Right lobe of liver (tissue), 6 donors: ENCODE measurements around the gene IGF2BP2. TPM values are rescaled to one million over a fixed set of nuclear protein-coding genes. Genes with fewer than 3 reads are reported as not detected.

Source experiments
- ATAC-seq, 4 donors: fragments of 200-7000 bp; cut with Tn5 transposase; one replicate each; pipeline ENCODE4 v1.9.1; 2020; ENCODE audit warnings: mild to moderate bottlenecking in 4 of 4, moderate library complexity in 4 of 4
- DNase-seq, 3 donors: peaks; one replicate each; pipeline ENCODE4 v3.0.0-alpha.2; 2020
- H3K27ac ChIP-seq, 3 donors: fragments of 200-600 bp; one replicate each; pipeline ENCODE4 v1.8.0; 2022
- H3K27me3 ChIP-seq, 2 donors: fragments of 200-600 bp; one replicate each; pipeline ENCODE4 v1.8.0; 2022
- H3K36me3 ChIP-seq, 4 donors: fragments of 200-600 bp; sonication (generic) in 1 of 4; one replicate each; pipeline versions ENCODE4 v1.5.1 to v1.8.0; 2017 to 2022; ENCODE audit warnings: control low read depth in 1 of 4
- H3K4me1 ChIP-seq, 4 donors: fragments of 200-600 bp; sonication (generic) in 1 of 4; one replicate each; pipeline versions ENCODE4 v1.5.1 to v1.8.0; 2017 to 2022; ENCODE audit warnings: control low read depth in 1 of 4
- H3K4me3 ChIP-seq, 3 donors: fragments of 200-600 bp; one replicate each; pipeline ENCODE4 v1.8.0; 2022
- H3K9me3 ChIP-seq, 4 donors: fragments of 200-600 bp; sonication (generic) in 1 of 4; one replicate each; pipeline versions ENCODE4 v1.5.1 to v1.8.0; 2017 to 2022; ENCODE audit warnings: control low read depth in 1 of 4
- POLR2A ChIP-seq: fragments of 450-650 bp; IDR thresholded peaks from one replicate; pipeline ENCODE4 v1.6.1; 2017; ENCODE audit warnings: antibody characterized with exemption, mild to moderate bottlenecking
- WGBS: methylation state at CpG from one replicate; pipeline ENCODE4 v1.1.6; 2018; ENCODE audit warnings: low coverage, low lambda C conversion rate; ENCODE audit not compliant: insufficient coverage; ENCODE audit errors: missing lambda C conversion rate; 5-methylcytosine and 5-hydroxymethylcytosine counted together
- intact Hi-C, 2 donors: fragments of 100-400 bp; cut with DNase I; formaldehyde crosslinking; loops; one replicate each; pipeline versions ENCODE4 v1.11.2 to v1.14.1; 2022
- total RNA-seq, 6 experiments: library from RNA; depleted of rRNA in 2 of 6; stranded (reverse); fragments of >200 nt in 2 of 6; fragmentation: NEBNext Ultra II Directional in 3 of 6; extraction: Animal tissue kit (Norgen Biotek cat#: 25700) in 3 of 6; gene quantifications; one replicate each; pipeline versions ENCODE4 v1.1.0 to v1.2.4, GENCODE V29; 2016 to 2023
- TF ChIP-seq, protein P1 (sequence below), 4 donors: fragments of 200-600 bp in 3 of 4; fragments of 450-650 bp in 1 of 4; IDR thresholded peaks; one replicate each; pipeline versions ENCODE4 v1.5.1 to v1.8.0; 2016 to 2022; ENCODE audit warnings: antibody characterized with exemption in 4 of 4, mild to moderate bottlenecking in 2 of 4
- donor health status: DM: no; HTN: yes; CAD: no.
- donor health status: DM: no; HTN: no; CAD: no.
- donor health status: DM: no; HTN: no; CAD: no.
- donor health status: DM: no; HTN: yes; CAD: no.
- donor health status: DM: no; HTN: yes; CAD: no.

Gene IGF2BP2
- total RNA-seq, 6 experiments from 2014 or later = 0.99 to 3.0 (median 1.8) TPM

DNA sequence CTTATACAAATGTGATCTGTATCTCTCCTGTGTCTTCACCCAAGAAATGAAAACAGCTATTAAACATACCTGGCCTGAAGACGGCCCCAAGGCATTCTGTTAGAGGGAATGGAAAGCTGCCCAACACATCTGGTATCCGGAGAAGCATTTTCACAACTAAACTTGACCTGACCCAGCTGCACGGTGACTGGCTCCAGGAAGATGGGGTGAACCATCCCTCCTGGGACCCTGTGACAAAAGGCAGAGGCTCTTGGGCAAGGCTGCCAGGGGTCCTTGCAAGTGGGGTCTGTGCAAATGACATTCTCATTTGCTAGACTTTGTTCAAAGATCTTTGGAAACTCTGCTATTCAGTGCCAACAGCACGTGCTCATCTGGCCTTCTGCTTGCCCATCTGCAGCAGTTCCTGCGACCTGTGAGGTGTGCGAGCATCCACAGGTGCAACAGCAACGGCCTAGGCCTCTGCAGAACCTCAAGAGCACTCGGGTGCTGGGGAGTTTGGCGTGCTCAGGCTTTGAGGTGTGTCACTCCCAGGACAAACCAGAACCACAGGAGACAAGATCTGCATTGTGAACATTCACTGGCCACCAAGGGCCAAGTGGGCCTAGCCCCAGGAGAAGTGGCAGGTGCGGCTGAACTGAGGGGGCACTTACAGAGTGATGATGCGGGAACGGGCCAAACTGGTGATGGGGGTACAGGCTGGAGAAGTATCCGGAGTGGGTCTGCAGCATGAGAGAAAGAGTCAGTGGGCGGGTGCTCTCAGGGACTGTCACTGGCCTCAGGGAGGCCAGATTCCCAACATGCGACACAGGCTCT, 166.9 kb downstream of the IGF2BP2 start:
- no peak for DNase-seq
- 85% methylated on average over 8 of the region's 15 CpGs for WGBS
- ATAC-seq = no peak
- H3K36me3 ChIP-seq = no peaks in the 10 kb centered on the region
- H3K27ac ChIP-seq = no peak overlapping the region
- no peak for TF ChIP-seq POLR2A
- TF ChIP-seq, protein P1, sequence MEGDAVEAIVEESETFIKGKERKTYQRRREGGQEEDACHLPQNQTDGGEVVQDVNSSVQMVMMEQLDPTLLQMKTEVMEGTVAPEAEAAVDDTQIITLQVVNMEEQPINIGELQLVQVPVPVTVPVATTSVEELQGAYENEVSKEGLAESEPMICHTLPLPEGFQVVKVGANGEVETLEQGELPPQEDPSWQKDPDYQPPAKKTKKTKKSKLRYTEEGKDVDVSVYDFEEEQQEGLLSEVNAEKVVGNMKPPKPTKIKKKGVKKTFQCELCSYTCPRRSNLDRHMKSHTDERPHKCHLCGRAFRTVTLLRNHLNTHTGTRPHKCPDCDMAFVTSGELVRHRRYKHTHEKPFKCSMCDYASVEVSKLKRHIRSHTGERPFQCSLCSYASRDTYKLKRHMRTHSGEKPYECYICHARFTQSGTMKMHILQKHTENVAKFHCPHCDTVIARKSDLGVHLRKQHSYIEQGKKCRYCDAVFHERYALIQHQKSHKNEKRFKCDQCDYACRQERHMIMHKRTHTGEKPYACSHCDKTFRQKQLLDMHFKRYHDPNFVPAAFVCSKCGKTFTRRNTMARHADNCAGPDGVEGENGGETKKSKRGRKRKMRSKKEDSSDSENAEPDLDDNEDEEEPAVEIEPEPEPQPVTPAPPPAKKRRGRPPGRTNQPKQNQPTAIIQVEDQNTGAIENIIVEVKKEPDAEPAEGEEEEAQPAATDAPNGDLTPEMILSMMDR (IDR thresholded peaks at IDR 0.05) = no peak
- intact Hi-C loops = no loop called here
- H3K27me3 ChIP-seq = no peaks in the 10 kb centered on the region
- H3K4me3 ChIP-seq = no peak overlapping the region
- no peaks in the 10 kb centered on the region for H3K9me3 ChIP-seq
- H3K4me1 ChIP-seq = peaks cover 0 to 4% (median 2%) of the 10 kb centered on the region in 4 donors

DNA sequence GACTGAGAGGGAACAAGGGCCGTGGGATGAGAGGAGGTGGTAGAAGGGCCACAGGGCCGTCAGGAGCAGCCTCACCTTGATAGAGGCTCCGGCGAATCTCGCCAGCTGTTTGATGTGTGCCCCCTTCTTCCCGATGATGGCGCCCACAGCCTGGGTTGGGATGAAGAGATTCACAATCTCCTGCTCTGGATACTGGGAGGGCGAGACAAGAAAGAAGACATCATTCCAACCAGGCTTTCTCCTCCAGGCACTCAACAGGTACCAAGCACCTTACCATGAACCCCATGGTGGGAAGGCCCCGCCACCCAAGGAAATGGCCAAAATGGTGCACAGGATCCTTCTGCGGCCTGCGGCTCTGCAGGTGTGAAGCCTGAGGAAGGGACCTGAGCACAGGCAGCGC, 167.6 kb downstream of the IGF2BP2 start:
- DNase-seq = no peak
- 82% methylated on average over 4 of the region's 12 CpGs for WGBS
- H3K27ac ChIP-seq = no peak overlapping the region
- intact Hi-C loops = no loop called here
- no peak for ATAC-seq
- H3K4me1 ChIP-seq = peaks cover 0 to 4% (median 2%) of the 10 kb centered on the region in 4 donors
- H3K36me3 ChIP-seq = no peaks in the 10 kb centered on the region
- TF ChIP-seq, protein P1 (IDR thresholded peaks at IDR 0.05) = no peak
- no peak for TF ChIP-seq POLR2A
- no peak overlapping the region for H3K4me3 ChIP-seq
- H3K9me3 ChIP-seq = no peaks in the 10 kb centered on the region
- no peaks in the 10 kb centered on the region for H3K27me3 ChIP-seq

DNA sequence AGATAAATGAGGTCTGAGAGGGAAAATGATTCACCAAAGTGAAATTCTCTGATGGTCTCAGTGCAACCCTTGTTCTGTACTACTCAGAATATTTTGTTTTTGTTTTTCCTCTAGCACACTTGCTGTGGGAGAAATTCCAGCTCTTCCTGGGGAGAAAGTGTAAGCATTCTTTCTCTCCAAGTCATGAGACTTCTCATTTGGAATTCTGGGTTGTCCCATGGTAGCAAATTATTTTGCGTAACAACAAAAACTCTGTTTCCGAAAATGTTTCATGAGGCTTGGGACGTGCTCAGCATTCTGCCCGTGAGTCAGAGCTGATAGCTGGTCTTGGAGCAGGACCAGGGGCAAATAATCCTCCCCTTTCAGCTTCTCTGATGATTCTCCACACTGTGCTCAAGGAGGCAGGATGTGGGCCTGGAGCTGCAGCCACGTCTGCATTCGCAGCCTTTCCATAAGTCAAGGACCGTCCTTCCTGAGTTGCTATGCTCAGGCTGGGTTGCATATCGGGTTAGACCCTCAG, 168.5 kb downstream of the IGF2BP2 start:
- ATAC-seq (peak in 2 of 4 donors; percentile 26 to 27), DNase-seq (no peak)
- TF ChIP-seq, protein P1 (IDR thresholded peaks at IDR 0.05) = no peak
- no peak for TF ChIP-seq POLR2A
- no peak overlapping the region for H3K27ac ChIP-seq
- intact Hi-C loops = no loop called here
- WGBS = 88% methylated on average over 5 of the region's 8 CpGs
- H3K4me3 ChIP-seq = no peak overlapping the region
- H3K36me3 ChIP-seq = no peaks in the 10 kb centered on the region
- H3K9me3 ChIP-seq = no peaks in the 10 kb centered on the region
- H3K4me1 ChIP-seq = peaks cover 0 to 4% (median 2%) of the 10 kb centered on the region in 4 donors
- H3K27me3 ChIP-seq = no peaks in the 10 kb centered on the region

DNA sequence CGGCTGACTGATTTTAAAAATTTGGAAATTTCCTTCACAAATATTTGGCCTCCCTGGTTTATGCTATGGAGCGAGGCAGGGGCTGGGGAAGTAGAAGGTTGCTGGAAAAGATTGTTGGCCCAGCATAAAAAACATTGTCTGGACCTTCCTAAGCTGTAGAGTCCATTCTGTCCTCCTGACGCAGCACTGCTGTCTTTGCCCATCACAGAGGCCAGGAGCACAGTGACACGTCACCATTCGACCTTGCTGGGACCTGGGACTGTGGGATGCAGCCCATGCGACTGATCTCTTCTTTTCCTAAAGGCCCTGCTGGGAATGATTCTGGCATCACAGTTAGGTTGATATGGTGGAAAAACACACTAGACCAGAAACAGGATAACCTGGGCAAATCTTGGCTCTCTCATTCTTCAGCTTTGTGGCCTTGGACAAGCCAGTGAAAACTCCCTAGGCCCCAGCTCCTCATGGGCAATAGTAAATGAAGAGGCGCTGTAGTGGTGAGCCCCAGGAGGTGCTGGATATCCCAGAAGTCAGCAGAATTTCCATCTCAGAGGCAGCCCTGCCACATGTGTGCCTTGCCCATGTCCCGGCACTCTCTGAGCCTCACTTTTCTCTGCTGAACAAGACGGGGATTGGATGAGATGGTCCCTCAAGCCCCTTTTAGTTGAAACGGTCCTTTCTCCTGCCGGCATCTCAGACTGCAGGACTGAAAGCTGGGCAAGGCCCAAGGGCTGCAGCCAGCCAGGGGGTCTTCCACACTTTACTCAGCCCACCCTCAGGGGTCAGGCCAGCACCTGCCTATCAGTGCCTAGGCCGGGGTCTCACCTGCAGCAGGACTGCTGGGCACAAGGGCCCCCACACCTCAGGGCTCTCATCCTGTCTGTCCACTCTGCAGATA, 169.2 kb downstream of the IGF2BP2 start:
- no peak overlapping the region for H3K4me3 ChIP-seq
- no peaks in the 10 kb centered on the region for H3K27me3 ChIP-seq
- DNase-seq (no peak), ATAC-seq (no peak)
- TF ChIP-seq, protein P1 (IDR thresholded peaks at IDR 0.05) = no peak
- no peak for TF ChIP-seq POLR2A
- WGBS = 86% methylated on average over 6 of the region's 12 CpGs
- peaks cover 0 to 4% (median 2%) of the 10 kb centered on the region in 4 donors for H3K4me1 ChIP-seq
- H3K27ac ChIP-seq = no peak overlapping the region
- no peaks in the 10 kb centered on the region for H3K9me3 ChIP-seq
- intact Hi-C loops = no loop called here
- no peaks in the 10 kb centered on the region for H3K36me3 ChIP-seq
